ENCODE data around the gene FKBP15.
"Not testable (repeated sequence)": the region's sequence is repeated elsewhere in the genome, so short reads cannot be mapped to it uniquely, and the experiment has no call there.

The FKBP15 gene

GRCh38 chr9:113150670-113151611 is 70.1 kb downstream of the FKBP15 start, which contains the start of gene SLC31A2:
Gene SLC31A2 (plus strand): TSS chr9:113151007. CDS start chr9:113151075, 68 bp downstream.
- DNase-seq (ENCODE audit: low spot score) = peak; percentile 90
- Histone ChIP-seq H3K4me3 (peak within 1 kb of the TSS; percentile 85), H3K27ac (peak within 1 kb of the TSS; percentile 41 to 86)
- TF ChIP-seq CTCF (IDR thresholded peaks at IDR 0.05) = no peak

GRCh38 chr9:113149561-113149960 is 71.5 kb downstream of the FKBP15 start:
- DNase-seq (ENCODE audit: low spot score); H3K4me3 ChIP-seq: not testable (repeated sequence)
- peak overlapping the region in 1 of 2 donors; percentile 31 for H3K27ac ChIP-seq

- Histone ChIP-seq H3K27ac (peak overlapping the region in 1 of 2 donors; percentile 31), H3K4me3 (no peak overlapping the region)
- no peak for DNase-seq (ENCODE audit: low spot score)
- no peak for TF ChIP-seq CTCF (IDR thresholded peaks at IDR 0.05)
Measured at GRCh38 chr9:113148781-113149510, 72.1 kb downstream of the FKBP15 start.

- Histone ChIP-seq H3K4me3 (no peak overlapping the region), H3K27ac (no peak overlapping the region)
- no peak for DNase-seq (ENCODE audit: low spot score)
- TF ChIP-seq CTCF (IDR thresholded peaks at IDR 0.05) = no peak
Measured at GRCh38 chr9:113148372-113148705, 72.7 kb downstream of the FKBP15 start.

GRCh38 chr9:113143432-113144227 is 77.4 kb downstream of the FKBP15 start:
- Histone ChIP-seq H3K27ac (no peak overlapping the region), H3K4me3 (no peak overlapping the region)
- DNase-seq (ENCODE audit: low spot score) = no peak
- no peak for TF ChIP-seq CTCF (IDR thresholded peaks at IDR 0.05)

- H3K27ac ChIP-seq; H3K4me3 ChIP-seq; DNase-seq (ENCODE audit: low spot score): not testable (repeated sequence)
Measured at GRCh38 chr9:113140896-113141295, 80.2 kb downstream of the FKBP15 start.

- no peak overlapping the region for H3K4me3 ChIP-seq
- TF ChIP-seq CTCF (IDR thresholded peaks at IDR 0.05) = no peak
- DNase-seq (ENCODE audit: low spot score) = no peak
- no peak overlapping the region for H3K27ac ChIP-seq
Measured at GRCh38 chr9:113139953-113140352, 81.1 kb downstream of the FKBP15 start.
